ENCODE measurements around the gene TUBGCP2. TPM values are rescaled to one million over a fixed set of nuclear protein-coding genes. Genes with fewer than 3 reads are reported as not detected.
"Not testable (repeated sequence)": the region's sequence is repeated elsewhere in the genome, so short reads cannot be mapped to it uniquely, and the experiment has no call there.

The TUBGCP2 gene
- total RNA-seq, 1 experiment from 2014 or later = 92.2 TPM

- H3K27me3 ChIP-seq (replicated peaks; ENCODE audit: control insufficient read depth, insufficient read depth, low read length) = no peaks in the 10 kb centered on the region; the same call in none of the 2 replicates
- H3K4me3 ChIP-seq (ENCODE audit: low read depth, low read length) = peak overlapping the region; percentile 38
- H3K4me3 Mint-ChIP-seq (ENCODE audit: unreplicated experiment) = peak overlapping the region; percentile 63
- no peak for DNase-seq
- CTCF ChIA-PET = no interaction called here
- H3K27ac Mint-ChIP-seq (ENCODE audit: unreplicated experiment) = no peak overlapping the region
- peaks cover 3% of the 10 kb centered on the region for H3K27me3 Mint-ChIP-seq (ENCODE audit: insufficient read depth, unreplicated experiment)
- TF ChIP-seq CTCF (IDR thresholded peaks at IDR 0.05; ENCODE audit: insufficient read depth in 1 of 2, low read depth in 1 of 2, low read length in 1 of 2, severe bottlenecking in 1 of 2, unreplicated experiment in 1 of 2) = no peak
- peaks cover 9% of the 10 kb centered on the region for H3K4me1 Mint-ChIP-seq (ENCODE audit: low read depth, unreplicated experiment)
- no peaks in the 10 kb centered on the region for H3K36me3 ChIP-seq (ENCODE audit: control insufficient read depth, insufficient read depth, low read length)
- H3K4me1 ChIP-seq = peaks cover 16% of the 10 kb centered on the region
- no peaks in the 10 kb centered on the region for H3K9me3 Mint-ChIP-seq (ENCODE audit: unreplicated experiment)
- no TSS peak for BruUV-seq (replicated peaks)
- H3K9me3 ChIP-seq = no peaks in the 10 kb centered on the region
- POLR2A ChIA-PET = no interaction called here
- intact Hi-C loops (cut with micrococcal nuclease; ENCODE audit: unreplicated experiment) = no loop called here
- peaks cover 7% of the 10 kb centered on the region for H3K36me3 Mint-ChIP-seq (ENCODE audit: insufficient read depth, unreplicated experiment)
Measured at GRCh38 chr10:133236401-133237240, 72.1 kb downstream of the TUBGCP2 start.

GRCh38 chr10:133235932-133236331, 72.7 kb downstream of the TUBGCP2 start:
- H3K4me3 Mint-ChIP-seq (ENCODE audit: unreplicated experiment) = no peak overlapping the region
- no peaks in the 10 kb centered on the region for H3K9me3 Mint-ChIP-seq (ENCODE audit: unreplicated experiment)
- H3K4me3 ChIP-seq (ENCODE audit: low read depth, low read length) = no peak overlapping the region
- peaks cover 7% of the 10 kb centered on the region for H3K36me3 Mint-ChIP-seq (ENCODE audit: insufficient read depth, unreplicated experiment)
- no peak for TF ChIP-seq CTCF (IDR thresholded peaks at IDR 0.05; ENCODE audit: insufficient read depth in 1 of 2, low read depth in 1 of 2, low read length in 1 of 2, severe bottlenecking in 1 of 2, unreplicated experiment in 1 of 2)
- H3K36me3 ChIP-seq (ENCODE audit: control insufficient read depth, insufficient read depth, low read length) = no peaks in the 10 kb centered on the region
- H3K4me1 Mint-ChIP-seq (ENCODE audit: low read depth, unreplicated experiment) = peaks cover 5% of the 10 kb centered on the region
- DNase-seq = no peak
- H3K4me1 ChIP-seq = peaks cover 9% of the 10 kb centered on the region
- H3K27ac Mint-ChIP-seq (ENCODE audit: unreplicated experiment) = no peak overlapping the region
- H3K27me3 ChIP-seq (replicated peaks; ENCODE audit: control insufficient read depth, insufficient read depth, low read length) = no peaks in the 10 kb centered on the region; the same call in none of the 2 replicates
- no peaks in the 10 kb centered on the region for H3K9me3 ChIP-seq
- no TSS peak for BruUV-seq (replicated peaks)
- intact Hi-C loops (cut with micrococcal nuclease; ENCODE audit: unreplicated experiment) = no loop called here
- ChIA-PET POLR2A (no interaction called here), CTCF (no interaction called here)
- peaks cover 6% of the 10 kb centered on the region for H3K27me3 Mint-ChIP-seq (ENCODE audit: insufficient read depth, unreplicated experiment)

GRCh38 chr10:133235265-133235855, 73.3 kb downstream of the TUBGCP2 start:
- H3K4me3 Mint-ChIP-seq (ENCODE audit: unreplicated experiment) = no peak overlapping the region
- H3K9me3 Mint-ChIP-seq (ENCODE audit: unreplicated experiment) = no peaks in the 10 kb centered on the region
- intact Hi-C loops (cut with micrococcal nuclease; ENCODE audit: unreplicated experiment) = no loop called here
- DNase-seq = no peak
- peaks cover 6% of the 10 kb centered on the region for H3K27me3 Mint-ChIP-seq (ENCODE audit: insufficient read depth, unreplicated experiment)
- POLR2A ChIA-PET = no interaction called here
- Histone ChIP-seq H3K4me1 (peaks cover 5% of the 10 kb centered on the region; the same call in 1 of the 2 replicates), H3K36me3 (ENCODE audit: control insufficient read depth, insufficient read depth, low read length) (no peaks in the 10 kb centered on the region), H3K27me3 (replicated peaks; ENCODE audit: control insufficient read depth, insufficient read depth, low read length) (no peaks in the 10 kb centered on the region; the same call in none of the 2 replicates), H3K4me3 (ENCODE audit: low read depth, low read length) (no peak overlapping the region), H3K9me3 (no peaks in the 10 kb centered on the region)
- H3K36me3 Mint-ChIP-seq (ENCODE audit: insufficient read depth, unreplicated experiment) = peaks cover 7% of the 10 kb centered on the region
- CTCF ChIA-PET = no interaction called here
- TF ChIP-seq CTCF (IDR thresholded peaks at IDR 0.05; ENCODE audit: insufficient read depth in 1 of 2, low read depth in 1 of 2, low read length in 1 of 2, severe bottlenecking in 1 of 2, unreplicated experiment in 1 of 2) = no peak
- H3K4me1 Mint-ChIP-seq (ENCODE audit: low read depth, unreplicated experiment) = no peaks in the 10 kb centered on the region
- H3K27ac Mint-ChIP-seq (ENCODE audit: unreplicated experiment) = no peak overlapping the region
- BruUV-seq (replicated peaks) = no TSS peak

- H3K9me3 ChIP-seq; H3K27ac Mint-ChIP-seq (ENCODE audit: unreplicated experiment); H3K9me3 Mint-ChIP-seq (ENCODE audit: unreplicated experiment); intact Hi-C loops (cut with micrococcal nuclease; ENCODE audit: unreplicated experiment); DNase-seq; H3K4me1 ChIP-seq; CTCF ChIA-PET; H3K36me3 Mint-ChIP-seq (ENCODE audit: insufficient read depth, unreplicated experiment); H3K27me3 Mint-ChIP-seq (ENCODE audit: insufficient read depth, unreplicated experiment); BruUV-seq (replicated peaks); H3K27me3 ChIP-seq (replicated peaks; ENCODE audit: control insufficient read depth, insufficient read depth, low read length); H3K4me1 Mint-ChIP-seq (ENCODE audit: low read depth, unreplicated experiment); H3K4me3 ChIP-seq (ENCODE audit: low read depth, low read length); POLR2A ChIA-PET; H3K4me3 Mint-ChIP-seq (ENCODE audit: unreplicated experiment); H3K36me3 ChIP-seq (ENCODE audit: control insufficient read depth, insufficient read depth, low read length): not testable (repeated sequence)
Measured at GRCh38 chr10:133234796-133235195, 73.9 kb downstream of the TUBGCP2 start.
